Fibroblast of mammary gland (primary cell): ENCODE measurements around the gene PRRT4.

ENCODE experiments used
- DNase-seq: peaks from one replicate; pipeline ENCODE4 v3.0.0-alpha.2; 2010; ENCODE audit warnings: low read depth
- H3K4me3 ChIP-seq: 2 replicates; pipeline ENCODE4 v1.5.1; 2011; ENCODE audit warnings: low read depth, mild to moderate bottlenecking, low read length, moderate library complexity; ENCODE audit not compliant: control insufficient read depth
- CTCF ChIP-seq: conservative IDR thresholded peaks from 2 replicates; pipeline ENCODE4 v1.5.1; 2011; ENCODE audit warnings: low read depth, low read length, inconsistent platforms; ENCODE audit not compliant: control insufficient read depth, insufficient read depth

The PRRT4 gene

GRCh38 chr7:128394904-128395496, 33.5 kb upstream of the PRRT4 start:
- no peak for DNase-seq
- no peak for TF ChIP-seq CTCF
- H3K4me3 ChIP-seq: no peak overlapping the region

GRCh38 chr7:128393526-128394330, 32.2 kb upstream of the PRRT4 start:
- TF ChIP-seq CTCF: no peak
- no peak overlapping the region for H3K4me3 ChIP-seq

GRCh38 chr7:128392446-128393327, 31.2 kb upstream of the PRRT4 start:
- H3K4me3 ChIP-seq: no peak overlapping the region
- DNase-seq: no peak
- no peak for TF ChIP-seq CTCF

More at GRCh38 chr7:128393526-128394330, 32.2 kb upstream of the PRRT4 start:
- DNase-seq: no peak

- DNase-seq: no peak
- H3K4me3 ChIP-seq: no peak overlapping the region
- TF ChIP-seq CTCF: no peak
Observed at GRCh38 chr7:128391805-128392204, 30.3 kb upstream of the PRRT4 start.

GRCh38 chr7:128390871-128391565, 29.5 kb upstream of the PRRT4 start:
- no peak overlapping the region for H3K4me3 ChIP-seq
- no peak for TF ChIP-seq CTCF
- DNase-seq: no peak

- TF ChIP-seq CTCF: no peak
- DNase-seq: no peak
- H3K4me3 ChIP-seq: no peak overlapping the region
Observed at GRCh38 chr7:128389618-128390329, 28.3 kb upstream of the PRRT4 start.
